ENCODE results near the gene ZNF154.
"Not testable (repeated sequence)": the region's sequence is repeated elsewhere in the genome, so short reads cannot be mapped to it uniquely, and the experiment has no call there.

Gene ZNF154

DNA sequence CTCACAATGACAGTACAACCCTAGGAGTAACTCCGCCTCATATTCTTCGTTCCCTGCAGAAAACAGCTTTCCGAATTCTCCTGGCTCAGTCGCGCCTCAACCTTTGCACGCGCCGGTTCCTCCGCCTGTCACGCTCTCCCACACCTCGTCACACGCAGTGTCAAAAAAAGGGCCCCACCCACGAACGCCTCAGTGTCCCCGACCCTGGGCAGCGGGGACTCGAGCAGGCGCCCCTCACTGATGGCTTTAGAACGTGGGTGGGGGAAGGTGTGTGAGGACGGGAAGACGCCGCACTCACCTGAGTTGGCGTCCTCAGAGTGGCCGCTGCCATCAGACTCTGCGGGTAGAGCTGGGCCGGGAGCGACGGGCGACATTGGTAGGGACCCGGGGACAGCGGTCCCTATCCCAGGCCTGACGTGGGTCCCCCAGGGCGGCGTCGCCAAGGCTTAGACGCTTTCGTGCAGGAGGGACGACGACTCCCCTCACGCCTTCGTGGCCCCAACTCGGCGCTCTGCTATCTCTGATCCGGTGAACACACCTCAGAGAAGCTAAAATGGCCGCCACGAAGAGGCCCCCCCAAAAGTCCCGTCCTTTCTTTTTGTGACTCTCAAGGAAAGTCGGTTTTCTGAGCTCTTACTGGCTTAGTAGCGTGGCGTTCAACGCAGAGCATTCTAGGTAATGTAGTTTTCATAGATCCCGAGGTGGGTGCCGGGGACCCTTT, at the start of gene ZNF154:
TSS of gene ZNF154 (minus strand) at position 564 of the 721 bp plus-strand sequence. CDS start at position 331, 233 bp downstream.
- peak; percentile 40 for DNase-seq

DNA sequence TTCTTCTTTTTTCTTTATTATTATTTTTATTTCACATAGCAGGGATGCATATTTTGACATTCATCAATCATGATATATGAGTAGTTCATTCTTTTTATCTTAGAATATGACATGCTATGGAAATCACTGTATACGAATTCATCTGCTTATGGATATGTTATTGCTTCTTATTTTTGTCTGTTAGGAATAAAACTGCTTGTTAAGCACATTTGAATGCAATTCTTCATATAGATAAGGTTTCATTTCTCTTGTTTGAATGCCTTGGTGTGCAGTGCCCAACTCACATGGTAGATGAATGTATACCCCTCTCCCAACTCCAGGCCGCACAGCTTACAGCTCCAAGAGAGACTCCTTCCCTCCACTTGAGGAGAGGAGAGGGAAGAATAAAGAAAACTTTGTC, 48.9 kb upstream of the ZNF154 start:
- DNase-seq: no peak

DNA sequence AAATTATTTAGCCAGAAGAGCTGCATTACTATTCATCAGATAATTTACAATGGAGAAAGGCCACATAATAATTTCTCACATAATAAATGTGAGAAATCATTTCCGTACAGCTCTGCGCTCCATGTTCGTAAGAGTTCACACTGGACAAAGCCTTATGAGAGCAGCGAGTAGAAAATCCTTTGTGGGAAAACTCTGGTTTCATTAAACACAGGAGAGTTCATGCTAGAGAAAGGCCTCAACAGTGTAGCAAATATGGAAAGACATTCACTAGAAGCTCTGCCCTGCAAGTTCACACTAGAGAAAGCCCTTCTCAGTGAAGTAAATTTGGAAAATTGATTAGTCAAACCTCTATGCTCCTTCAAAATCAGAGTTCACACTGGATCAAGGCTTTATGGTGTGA, 46.0 kb upstream of the ZNF154 start:
- no peak for DNase-seq

DNA sequence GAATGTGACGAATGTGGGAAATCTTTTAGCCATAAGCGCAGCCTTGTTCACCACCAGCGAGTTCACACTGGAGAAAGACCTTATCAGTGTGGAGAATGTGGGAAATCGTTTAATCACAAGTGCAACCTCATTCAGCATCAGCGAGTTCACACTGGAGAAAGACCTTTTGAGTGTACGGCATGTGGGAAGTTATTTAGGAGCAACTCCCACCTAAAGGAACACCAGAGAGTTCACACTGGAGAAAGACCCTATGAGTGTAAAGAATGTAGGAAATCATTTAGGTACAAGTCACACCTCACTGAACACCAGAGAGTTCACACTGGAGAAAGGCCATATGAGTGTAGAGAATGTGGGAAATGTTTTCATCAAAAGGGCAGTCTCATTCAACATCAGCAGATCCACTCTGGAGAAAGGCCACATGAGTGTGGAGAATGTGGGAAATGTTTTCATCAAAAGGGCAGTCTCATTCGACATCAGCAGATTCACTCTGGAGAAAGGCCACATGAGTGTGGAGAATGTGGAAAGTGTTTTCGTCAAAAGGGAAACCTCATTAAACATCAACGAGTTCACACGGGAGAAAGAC, 45.2 kb upstream of the ZNF154 start:
- DNase-seq: no peak

DNA sequence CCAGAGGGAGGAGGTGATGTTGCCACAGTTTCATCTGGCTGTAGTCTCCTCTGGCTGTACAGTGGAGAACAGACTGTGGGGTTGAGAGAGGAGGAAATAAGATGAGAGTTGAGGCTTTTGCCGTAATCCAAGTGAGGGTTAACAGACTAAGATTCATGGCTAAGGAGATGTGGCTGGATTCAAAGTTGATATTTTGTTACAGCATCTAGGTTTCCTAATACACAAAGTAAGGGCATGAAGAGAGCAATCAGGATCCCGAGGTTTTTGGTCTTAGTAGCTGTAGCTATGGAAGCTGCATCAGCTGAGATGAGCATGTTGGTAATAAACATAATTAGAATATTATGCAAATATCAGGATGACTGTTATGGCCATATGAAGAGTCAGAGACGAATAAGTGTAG, 39.0 kb upstream of the ZNF154 start:
- DNase-seq: no peak

DNA sequence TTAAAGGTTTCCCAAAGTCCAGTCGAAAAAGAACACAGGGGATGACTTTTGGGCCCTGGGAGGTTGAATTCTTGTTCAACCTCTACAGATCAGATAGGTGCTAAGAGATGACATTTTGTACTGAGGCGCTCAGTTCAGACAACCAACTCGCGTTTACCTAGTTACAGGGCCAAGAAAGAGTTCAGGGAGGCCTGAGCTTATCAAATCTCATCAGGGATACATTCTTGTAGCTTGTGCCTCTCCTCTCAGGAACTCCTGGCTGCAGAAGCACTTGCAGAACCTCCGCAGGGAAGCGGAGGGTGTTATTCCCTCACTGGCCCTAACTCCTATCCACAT, 38.4 kb upstream of the ZNF154 start:
- no peak for DNase-seq

DNA sequence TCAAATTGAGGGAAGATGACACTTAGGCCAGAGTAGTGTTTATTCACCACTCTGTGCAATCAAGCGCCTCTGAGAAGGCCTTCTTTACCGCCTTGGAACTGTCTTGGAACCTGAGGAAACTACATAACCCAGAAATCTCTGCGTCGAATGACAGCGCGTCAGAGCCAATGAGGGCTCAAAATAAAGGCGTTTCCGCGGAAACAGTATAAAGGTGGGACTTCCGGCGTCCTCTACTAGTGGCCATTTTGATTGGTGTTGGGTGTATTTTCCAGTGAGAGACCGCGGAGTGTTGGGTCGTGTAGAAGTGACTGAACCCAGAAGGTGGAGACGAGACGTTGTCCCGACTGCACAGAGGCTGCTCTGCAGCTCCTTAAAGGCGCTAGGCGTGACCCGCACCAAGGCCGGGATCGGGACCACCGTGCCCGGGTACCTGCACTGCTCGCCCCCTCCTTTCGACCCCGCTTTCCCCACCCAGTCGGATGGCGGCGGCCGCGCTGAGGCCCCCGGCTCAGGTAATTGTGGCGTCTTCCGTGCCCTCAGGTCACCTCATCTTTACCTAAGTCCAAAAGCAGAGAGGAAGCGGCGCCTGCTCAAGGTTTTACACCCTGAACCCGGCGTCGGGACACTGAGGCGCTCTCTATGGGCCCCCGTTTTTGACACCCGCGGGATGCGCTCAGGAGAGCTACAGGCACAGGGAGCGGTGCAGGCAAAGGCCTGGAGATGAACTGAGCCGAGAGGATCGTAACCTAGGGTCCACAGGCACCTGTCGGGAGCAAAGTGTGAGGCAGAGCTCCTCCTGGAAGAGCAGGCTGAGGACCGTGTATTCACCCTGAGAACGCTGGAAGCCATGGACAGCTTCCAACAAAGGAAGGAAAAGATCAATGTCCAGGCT, 37.8 kb upstream of the ZNF154 start, which contains the start of gene ZNF776:
TSS of gene ZNF776 (plus strand) at position 236 of the 892 bp plus-strand sequence. CDS start at position 480, 244 bp downstream.
- DNase-seq: peak; percentile 74

DNA sequence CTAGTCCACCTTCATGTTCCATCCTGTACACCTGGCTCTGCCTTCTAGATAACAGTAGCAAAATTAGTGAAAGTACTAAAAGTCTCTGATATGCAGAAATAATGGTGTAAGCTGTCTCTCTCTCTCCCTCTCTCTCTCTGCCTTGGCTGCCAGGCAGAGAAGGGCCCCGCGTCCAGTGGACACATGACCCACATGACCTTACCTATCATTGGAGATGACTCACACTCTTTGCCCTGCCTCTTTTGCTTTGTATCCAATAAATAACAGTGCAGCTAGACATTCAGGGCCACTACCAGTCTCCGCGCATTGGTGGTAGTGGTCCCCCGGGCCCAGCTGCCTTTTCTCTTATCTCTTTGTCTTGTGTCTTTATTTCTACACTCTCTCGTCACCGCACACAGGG, 29.8 kb upstream of the ZNF154 start:
- DNase-seq: not testable (repeated sequence)

DNA sequence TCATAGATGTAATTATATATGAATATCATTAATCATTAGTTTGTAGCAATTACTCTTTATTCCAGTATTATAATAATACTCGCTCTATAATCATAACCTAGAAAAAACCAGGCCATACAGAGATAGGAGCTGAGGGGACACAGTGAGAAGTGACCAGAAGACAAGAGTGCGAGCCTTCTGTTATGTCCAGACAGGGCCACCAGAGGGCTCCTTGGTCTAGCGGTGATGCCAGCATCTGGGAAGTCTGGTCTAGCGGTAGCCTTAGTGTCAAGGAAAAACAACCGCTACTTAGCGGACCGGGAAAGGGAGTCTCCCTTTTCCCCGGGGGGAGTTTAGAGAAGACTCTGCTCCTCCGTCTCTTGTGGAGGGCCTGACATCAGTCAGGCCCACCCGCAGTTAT, 29.3 kb upstream of the ZNF154 start:
- peak; percentile 38 for DNase-seq

DNA sequence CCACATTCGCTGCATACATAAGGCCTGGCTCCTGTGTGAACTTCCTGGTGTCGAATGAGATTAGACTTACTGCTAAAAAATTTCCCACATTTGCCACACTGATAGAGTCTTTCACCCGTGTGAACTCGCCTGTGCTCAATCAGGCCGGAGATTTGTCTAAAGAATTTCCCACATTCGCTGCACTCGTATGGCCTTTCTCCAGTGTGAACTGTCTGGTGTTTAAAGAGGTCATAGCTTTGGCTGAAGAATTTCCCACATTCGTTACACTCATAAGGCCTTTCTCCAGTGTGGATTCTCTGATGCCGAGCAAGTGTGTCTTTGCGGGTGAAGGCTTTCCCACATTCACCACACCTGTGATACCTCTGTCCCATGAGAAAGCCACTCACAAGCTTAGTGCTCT, 11.9 kb upstream of the ZNF154 start:
- no peak for DNase-seq

DNA sequence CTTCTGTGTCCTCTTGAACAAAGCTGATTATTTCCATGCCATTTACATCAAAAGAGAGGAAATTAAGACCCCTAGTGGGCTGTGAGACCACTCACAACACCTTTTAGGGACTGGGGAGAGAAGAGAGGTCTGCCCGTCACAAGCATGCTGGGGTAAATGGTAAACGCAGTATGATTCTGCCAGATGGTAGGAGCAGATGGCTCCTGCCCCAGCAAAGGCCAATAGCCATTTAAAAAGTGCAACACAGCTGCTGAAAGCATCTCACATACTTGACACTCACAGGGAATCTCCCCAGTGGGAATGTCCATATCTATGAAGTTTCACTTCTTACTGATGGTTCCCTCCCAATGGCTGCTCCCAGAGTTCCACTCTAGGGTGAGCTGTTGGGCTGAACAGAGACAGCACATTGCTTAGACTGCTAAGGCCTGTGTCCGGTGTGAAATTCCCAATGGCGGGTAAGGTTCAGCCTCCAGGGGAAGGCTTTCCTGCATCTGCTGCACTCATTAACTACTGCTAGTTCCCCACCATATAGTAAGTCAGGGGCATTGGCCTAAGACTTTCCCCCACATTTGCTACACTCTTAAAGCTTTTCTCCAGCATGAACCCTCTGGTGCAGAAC, 11.0 kb upstream of the ZNF154 start:
- DNase-seq: no peak

DNA sequence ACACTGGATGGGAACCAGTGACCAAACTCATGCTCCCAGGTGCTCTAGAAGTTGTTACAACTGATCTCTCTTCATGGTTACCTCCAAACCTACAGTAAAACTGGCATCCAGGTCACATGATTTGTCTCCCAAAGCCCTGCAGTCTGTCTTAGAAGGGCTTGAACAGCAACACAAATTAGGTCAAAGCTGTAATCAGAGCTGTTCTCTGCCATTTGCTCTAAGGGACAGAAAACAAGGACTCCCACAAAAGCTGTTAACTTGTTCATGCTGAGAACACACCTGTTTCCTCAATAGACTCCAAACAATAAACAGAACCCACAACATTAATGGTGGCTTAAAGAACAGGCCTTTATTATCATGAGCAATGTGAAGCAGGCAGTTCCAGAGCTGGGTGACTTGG, 10.4 kb upstream of the ZNF154 start:
- no peak for DNase-seq

DNA sequence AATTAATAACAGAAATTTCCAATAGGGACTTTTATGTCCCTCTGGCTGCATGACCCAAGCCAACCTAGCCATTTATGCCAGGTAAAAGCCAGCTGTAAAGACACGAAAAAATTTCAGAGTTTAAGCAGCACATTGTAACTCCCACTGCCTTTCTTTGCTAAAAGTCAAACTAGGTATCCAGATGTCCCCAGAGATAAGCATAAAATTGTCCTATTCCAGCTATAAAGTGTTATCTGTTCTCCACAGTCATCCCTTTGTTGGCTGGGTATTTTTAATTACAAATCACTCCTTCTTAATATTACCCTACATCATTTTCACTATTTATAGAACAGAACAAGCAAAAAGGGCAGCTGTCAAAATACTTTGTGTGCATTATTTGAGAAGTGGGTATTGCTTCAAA, 3.2 kb upstream of the ZNF154 start:
- no peak for DNase-seq

DNA sequence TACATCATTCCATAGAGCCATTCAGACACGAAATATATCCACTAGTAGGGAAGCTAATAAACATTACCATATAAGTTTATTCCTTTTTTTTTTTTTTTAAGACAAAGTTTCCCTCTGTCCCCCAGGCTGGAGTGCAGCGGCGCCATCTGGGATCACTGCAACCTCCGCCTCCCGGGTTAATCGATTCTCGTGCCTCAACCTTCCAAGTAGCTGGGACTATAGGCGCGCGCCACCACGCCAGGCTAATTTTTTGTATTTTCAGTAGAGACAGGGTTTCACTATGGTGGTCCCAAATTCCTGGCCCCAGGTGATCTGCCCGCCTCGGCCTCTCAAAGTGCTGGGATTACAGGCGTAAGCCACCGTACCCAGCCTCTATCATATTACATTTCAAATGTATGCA, 612 bp upstream of the ZNF154 start:
- no peak for DNase-seq

DNA sequence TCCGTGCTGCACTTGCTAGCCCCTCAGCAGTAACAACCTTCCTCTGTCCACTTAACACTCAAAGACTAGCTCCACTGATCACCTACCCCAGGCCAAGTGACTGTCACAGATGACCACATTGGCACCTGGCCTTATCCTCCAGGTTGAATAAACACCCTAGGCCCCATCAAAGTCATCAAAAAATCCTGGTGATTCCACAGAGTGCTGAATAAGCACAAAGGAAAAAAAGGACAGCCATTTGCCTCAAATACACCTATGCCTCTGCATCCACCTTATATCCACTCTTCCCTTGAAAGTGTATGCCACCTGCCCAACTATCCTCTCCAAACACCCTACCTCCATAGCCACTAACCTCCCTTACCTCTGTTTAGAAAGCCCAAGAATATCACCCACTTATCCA, 2.7 kb downstream of the ZNF154 start:
- no peak for DNase-seq

DNA sequence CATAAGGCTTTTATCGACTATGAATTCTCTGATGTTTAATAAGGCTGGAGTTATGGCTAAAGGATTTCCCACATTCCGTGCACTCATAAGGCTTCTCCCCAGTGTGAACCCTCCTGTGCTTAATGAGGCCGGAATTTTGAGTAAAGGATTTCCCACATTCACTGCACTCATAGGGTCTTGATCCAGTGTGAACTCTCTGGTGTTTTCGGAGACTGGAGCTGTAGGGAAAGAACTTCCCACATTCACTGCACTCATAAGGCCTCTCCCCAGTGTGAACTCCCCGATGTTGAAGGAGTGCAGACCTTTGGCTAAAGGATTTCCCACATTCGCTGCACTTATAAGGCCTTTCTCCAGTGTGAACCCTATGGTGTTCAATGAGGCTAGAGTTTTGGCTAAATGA, 7.4 kb downstream of the ZNF154 start:
- no peak for DNase-seq

DNA sequence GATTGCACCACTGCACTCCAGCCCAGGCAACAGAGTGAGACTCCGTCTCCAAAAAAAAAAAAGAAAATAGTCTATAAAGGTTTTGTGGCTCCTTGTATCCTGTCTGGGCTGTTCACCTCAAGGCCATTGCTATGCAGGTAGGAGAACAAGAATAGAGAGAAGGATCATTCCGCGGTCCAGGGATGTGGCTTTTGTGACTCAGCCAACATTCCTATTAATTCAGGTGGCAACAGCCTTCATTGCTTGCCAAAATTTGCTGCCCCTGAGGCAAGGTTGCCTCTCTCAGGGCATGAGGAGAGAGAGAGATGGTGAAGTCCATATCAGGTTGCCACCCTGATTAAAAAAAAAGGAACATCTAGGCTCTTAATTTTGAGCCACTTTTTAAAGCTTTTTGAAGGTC, 19.3 kb downstream of the ZNF154 start:
- DNase-seq: no peak

DNA sequence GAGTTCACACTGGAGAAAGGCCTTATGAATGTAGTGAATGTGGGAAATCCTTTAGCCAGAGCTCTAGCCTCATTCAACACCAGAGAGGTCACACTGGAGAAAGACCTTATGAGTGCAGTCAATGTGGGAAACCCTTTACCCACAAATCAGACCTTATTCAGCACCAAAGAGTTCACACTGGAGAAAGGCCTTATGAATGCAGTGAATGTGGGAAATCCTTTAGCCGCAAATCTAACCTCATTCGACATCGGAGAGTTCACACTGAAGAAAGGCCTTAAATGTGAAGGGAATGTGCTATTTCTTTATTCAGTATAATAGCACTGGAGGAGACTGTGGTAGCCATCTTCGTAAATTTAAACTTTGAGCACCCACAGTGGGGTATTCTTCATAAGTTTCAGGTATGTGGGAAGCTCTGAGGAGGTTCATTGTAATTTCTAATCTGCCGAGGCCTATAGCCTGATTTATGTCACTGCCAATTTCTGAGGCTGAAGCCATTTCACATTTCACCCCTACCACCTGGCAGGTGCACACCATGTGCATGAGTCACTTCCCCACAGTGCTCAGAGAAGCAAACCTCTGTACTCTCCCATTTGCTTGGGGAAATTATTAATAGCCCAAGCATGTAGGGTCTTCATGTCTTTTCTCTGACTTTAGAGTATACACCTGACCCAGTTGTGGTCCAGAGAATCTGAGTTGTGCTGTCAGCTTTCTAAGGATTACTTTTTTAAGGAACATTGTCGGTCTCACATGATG, 20.8 kb downstream of the ZNF154 start:
- DNase-seq: no peak

DNA sequence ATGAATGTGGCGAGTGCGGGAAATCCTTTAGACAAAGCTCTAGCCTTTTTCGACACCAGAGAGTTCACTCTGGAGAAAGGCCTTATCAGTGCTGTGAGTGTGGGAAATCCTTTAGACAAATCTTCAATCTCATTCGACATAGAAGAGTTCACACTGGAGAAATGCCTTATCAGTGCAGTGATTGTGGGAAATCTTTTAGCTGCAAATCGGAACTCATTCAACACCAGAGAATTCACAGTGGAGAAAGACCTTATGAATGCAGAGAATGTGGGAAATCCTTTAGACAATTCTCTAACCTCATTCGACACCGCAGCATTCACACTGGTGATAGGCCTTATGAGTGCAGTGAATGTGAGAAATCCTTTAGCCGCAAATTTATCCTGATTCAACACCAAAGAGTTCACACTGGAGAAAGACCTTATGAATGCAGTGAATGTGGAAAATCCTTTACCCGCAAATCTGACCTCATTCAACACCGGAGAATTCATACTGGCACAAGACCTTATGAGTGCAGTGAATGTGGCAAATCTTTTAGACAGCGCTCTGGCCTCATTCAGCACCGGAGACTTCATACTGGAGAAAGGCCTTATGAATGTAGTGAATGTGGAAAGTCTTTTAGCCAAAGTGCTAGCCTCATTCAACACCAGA, 21.5 kb downstream of the ZNF154 start:
- no peak for DNase-seq

DNA sequence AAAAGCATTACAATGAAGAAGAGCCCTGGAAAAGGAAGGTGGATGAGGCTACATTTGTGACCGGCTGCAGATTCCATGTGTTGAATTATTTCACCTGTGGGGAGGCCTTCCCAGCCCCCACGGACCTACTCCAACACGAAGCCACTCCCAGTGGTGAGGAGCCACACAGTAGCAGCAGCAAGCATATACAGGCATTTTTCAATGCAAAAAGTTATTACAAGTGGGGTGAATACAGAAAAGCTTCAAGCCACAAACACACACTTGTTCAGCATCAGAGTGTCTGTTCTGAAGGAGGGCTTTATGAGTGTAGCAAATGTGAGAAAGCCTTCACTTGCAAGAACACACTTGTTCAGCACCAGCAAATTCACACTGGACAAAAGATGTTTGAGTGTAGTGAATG, 22.3 kb downstream of the ZNF154 start:
- DNase-seq: no peak

DNA sequence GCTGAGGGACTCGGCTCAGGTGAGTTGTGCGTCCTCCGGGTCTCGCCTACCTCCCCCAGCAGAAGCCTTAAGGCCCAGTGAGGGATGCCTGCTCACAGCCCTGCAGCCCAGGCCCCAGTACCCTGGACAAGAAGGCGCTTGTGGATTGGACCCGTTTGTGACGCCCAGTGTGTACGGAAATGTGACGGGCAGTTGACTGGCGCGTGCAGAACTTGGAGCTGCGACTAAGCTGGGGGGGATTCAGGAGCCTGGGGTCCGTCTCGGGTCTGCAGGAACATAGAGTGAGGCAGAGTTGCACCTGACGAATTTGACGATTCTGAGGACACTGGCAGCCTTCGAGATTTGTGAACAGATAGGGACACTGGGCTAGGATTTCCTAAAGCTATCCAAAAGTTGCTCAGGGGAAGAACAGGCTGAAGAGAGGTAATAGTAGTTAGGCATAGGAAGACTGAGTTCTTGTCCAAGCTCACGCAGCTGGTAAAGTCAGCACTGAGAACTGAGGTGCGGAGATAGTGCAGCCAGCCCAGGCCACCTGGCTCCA, 26.7 kb downstream of the ZNF154 start:
- no peak for DNase-seq

DNA sequence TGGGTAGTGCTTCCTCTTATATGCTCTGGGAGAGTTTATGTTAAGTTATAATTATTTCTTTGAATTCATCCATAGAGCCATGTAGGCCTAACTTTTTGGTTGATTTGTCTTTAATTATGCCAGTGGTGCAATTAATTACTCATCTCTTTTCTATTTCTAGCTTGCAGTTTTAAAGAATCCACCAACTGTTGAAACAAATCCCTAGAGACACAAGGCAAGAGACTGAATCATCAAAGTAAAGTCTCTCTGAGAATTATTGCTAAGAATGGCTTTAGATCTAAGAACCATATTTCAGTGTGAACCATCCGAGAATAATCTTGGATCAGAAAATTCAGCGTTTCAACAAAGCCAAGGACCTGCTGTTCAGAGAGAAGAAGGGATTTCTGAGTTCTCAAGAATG, 33.1 kb downstream of the ZNF154 start:
- no peak for DNase-seq

All from activated CD8-positive, alpha-beta memory T cell treated with anti-CD3 and anti-CD28 coated beads, Interleukin-2, amount 50 U/mL, for 4 hours (primary cell).